GM19463 (cell line): Measurements from ENCODE around the gene BMPER.
"Not testable (repeated sequence)": the region's sequence is repeated elsewhere in the genome, so short reads cannot be mapped to it uniquely, and the experiment has no call there.

Source experiments
- ATAC-seq: cut with Tn5 transposase; IDR thresholded peaks from one replicate; pipeline ENCODE4 v1.9.1; 2021; ENCODE audit warnings: mild to moderate bottlenecking, moderate library complexity; ENCODE audit not compliant: unreplicated experiment

The BMPER gene

GRCh38 chr7:34163956-34164355, 258.6 kb downstream of the BMPER start:
- no peak for ATAC-seq

GRCh38 chr7:34165466-34165865, 260.1 kb downstream of the BMPER start:
- ATAC-seq = no peak

GRCh38 chr7:34165927-34166550, 260.7 kb downstream of the BMPER start:
- no peak for ATAC-seq

GRCh38 chr7:34168013-34168412, 262.7 kb downstream of the BMPER start:
- ATAC-seq = no peak

GRCh38 chr7:34174688-34175616, 269.6 kb downstream of the BMPER start:
- not testable (repeated sequence) for ATAC-seq

GRCh38 chr7:34175837-34176236, 270.5 kb downstream of the BMPER start:
- no peak for ATAC-seq

GRCh38 chr7:34177476-34177875, 272.1 kb downstream of the BMPER start:
- ATAC-seq = no peak

- no peak for ATAC-seq
Measured at GRCh38 chr7:34181271-34181958, 276.1 kb downstream of the BMPER start.

- ATAC-seq = no peak
Measured at GRCh38 chr7:34184466-34184865, 279.1 kb downstream of the BMPER start.

GRCh38 chr7:34187798-34188307, 282.5 kb downstream of the BMPER start:
- ATAC-seq = no peak

- ATAC-seq = no peak
Measured at GRCh38 chr7:34189031-34189430, 283.7 kb downstream of the BMPER start.

- no peak for ATAC-seq
Measured at GRCh38 chr7:34190299-34190698, 285.0 kb downstream of the BMPER start.

- no peak for ATAC-seq
Measured at GRCh38 chr7:34191162-34191561, 285.8 kb downstream of the BMPER start.

- no peak for ATAC-seq
Measured at GRCh38 chr7:34191771-34192479, 286.6 kb downstream of the BMPER start.

GRCh38 chr7:34192906-34193305, 287.6 kb downstream of the BMPER start:
- ATAC-seq = no peak

- ATAC-seq = no peak
Measured at GRCh38 chr7:34198231-34198641, 292.9 kb downstream of the BMPER start.
